ENCODE measurements around the gene CYP4F2. TPM values are rescaled to one million over a fixed set of nuclear protein-coding genes. Genes with fewer than 3 reads are reported as not detected.
"Not testable (repeated sequence)": the region's sequence is repeated elsewhere in the genome, so short reads cannot be mapped to it uniquely, and the experiment has no call there.

The CYP4F2 gene
- total RNA-seq, 1 experiment from 2014 or later = not detected

GRCh38 chr19:15862444-15862843 is 35.4 kb downstream of the CYP4F2 start:
- no peak overlapping the region for H3K4me3 ChIP-seq (ENCODE audit: low read length)
- H3K27me3 ChIP-seq (ENCODE audit: low read length) = no peaks in the 10 kb centered on the region
- H4K20me1 ChIP-seq (ENCODE audit: insufficient read depth, low read depth, low read length) = no peaks in the 10 kb centered on the region
- no peak for DNase-seq
- H3K4me2 ChIP-seq (ENCODE audit: low read depth, low read length, poor library complexity, severe bottlenecking) = no peak overlapping the region
- no peaks in the 10 kb centered on the region for H3K9me2 ChIP-seq (replicated peaks; ENCODE audit: insufficient read depth, low read length)
- H3K27ac ChIP-seq (ENCODE audit: low read length) = no peak overlapping the region
- no peak overlapping the region for H2AFZ ChIP-seq (ENCODE audit: low read length)
- H3K36me3 ChIP-seq (ENCODE audit: insufficient read depth, low read length) = no peaks in the 10 kb centered on the region
- H3K9me3 ChIP-seq (ENCODE audit: low read length) = no peaks in the 10 kb centered on the region
- no peaks in the 10 kb centered on the region for H3K79me2 ChIP-seq (ENCODE audit: low read length)
- H3K4me1 ChIP-seq (ENCODE audit: low read length) = no peaks in the 10 kb centered on the region
- no peak overlapping the region for H3K9ac ChIP-seq (ENCODE audit: low read length)

DNA sequence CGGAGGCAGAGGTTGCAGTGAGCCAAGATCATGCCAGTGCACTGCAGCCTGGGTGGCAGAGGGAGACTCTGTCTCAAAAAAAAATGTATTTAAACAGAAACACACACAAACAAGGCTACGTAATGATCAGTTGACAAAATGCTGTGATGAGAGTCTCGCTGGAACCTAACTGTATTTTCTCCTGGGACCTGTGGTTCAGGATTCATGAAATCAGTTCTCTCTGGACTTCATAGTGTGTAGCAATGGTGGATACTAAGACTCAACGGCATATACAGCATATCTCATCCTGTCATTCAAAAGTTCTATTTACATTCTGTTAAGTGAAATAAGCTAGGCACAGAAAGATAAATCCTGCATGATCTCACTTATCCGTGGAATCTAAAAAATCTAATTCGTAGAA is 37.4 kb downstream of the CYP4F2 start:
- H3K4me1 ChIP-seq (ENCODE audit: low read length) = no peaks in the 10 kb centered on the region
- no peak overlapping the region for H3K9ac ChIP-seq (ENCODE audit: low read length)
- H3K9me3 ChIP-seq (ENCODE audit: low read length) = no peaks in the 10 kb centered on the region
- H3K27ac ChIP-seq (ENCODE audit: low read length) = no peak overlapping the region
- H3K27me3 ChIP-seq (ENCODE audit: low read length) = no peaks in the 10 kb centered on the region
- no peak for DNase-seq
- H3K79me2 ChIP-seq (ENCODE audit: low read length) = no peaks in the 10 kb centered on the region
- H3K9me2 ChIP-seq (replicated peaks; ENCODE audit: insufficient read depth, low read length) = no peaks in the 10 kb centered on the region
- H3K36me3 ChIP-seq (ENCODE audit: insufficient read depth, low read length) = no peaks in the 10 kb centered on the region
- no peak overlapping the region for H3K4me3 ChIP-seq (ENCODE audit: low read length)
- no peak overlapping the region for H2AFZ ChIP-seq (ENCODE audit: low read length)
- H4K20me1 ChIP-seq (ENCODE audit: insufficient read depth, low read depth, low read length) = no peaks in the 10 kb centered on the region
- H3K4me2 ChIP-seq (ENCODE audit: low read depth, low read length, poor library complexity, severe bottlenecking) = no peak overlapping the region

- H3K36me3 ChIP-seq (ENCODE audit: insufficient read depth, low read length) = no peaks in the 10 kb centered on the region
- no peaks in the 10 kb centered on the region for H3K4me1 ChIP-seq (ENCODE audit: low read length)
- H3K9me2 ChIP-seq (replicated peaks; ENCODE audit: insufficient read depth, low read length) = no peaks in the 10 kb centered on the region
- no peaks in the 10 kb centered on the region for H4K20me1 ChIP-seq (ENCODE audit: insufficient read depth, low read depth, low read length)
- no peak overlapping the region for H3K4me3 ChIP-seq (ENCODE audit: low read length)
- H3K9me3 ChIP-seq (ENCODE audit: low read length) = no peaks in the 10 kb centered on the region
- DNase-seq = no peak
- H3K27me3 ChIP-seq (ENCODE audit: low read length) = no peaks in the 10 kb centered on the region
- H3K79me2 ChIP-seq (ENCODE audit: low read length) = no peaks in the 10 kb centered on the region
- no peak overlapping the region for H3K9ac ChIP-seq (ENCODE audit: low read length)
- no peak overlapping the region for H2AFZ ChIP-seq (ENCODE audit: low read length)
- H3K4me2 ChIP-seq (ENCODE audit: low read depth, low read length, poor library complexity, severe bottlenecking) = no peak overlapping the region
- no peak overlapping the region for H3K27ac ChIP-seq (ENCODE audit: low read length)
Observed at GRCh38 chr19:15859187-15859586, 38.7 kb downstream of the CYP4F2 start.

DNA sequence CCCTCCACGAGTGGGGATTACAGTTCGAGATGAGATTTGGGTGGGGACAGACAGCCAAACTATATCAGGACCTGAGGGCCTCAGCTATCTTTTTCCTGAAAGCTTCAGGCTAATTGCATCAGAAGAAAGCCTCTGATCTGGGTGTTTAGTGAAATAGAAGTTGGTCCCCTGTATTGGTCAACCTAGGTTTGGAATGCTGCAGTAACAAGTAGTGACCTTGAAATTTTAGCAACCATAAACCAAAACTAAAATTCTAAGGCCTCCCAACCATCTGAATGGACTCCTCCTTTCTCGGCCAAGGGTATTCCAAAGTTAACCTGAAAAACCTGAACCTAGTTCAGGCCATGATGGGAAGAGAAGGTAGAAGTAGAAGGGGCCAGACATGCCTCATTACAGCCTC is 47.5 kb downstream of the CYP4F2 start:
- H3K4me1 ChIP-seq (ENCODE audit: low read length) = no peaks in the 10 kb centered on the region
- no peaks in the 10 kb centered on the region for H3K9me2 ChIP-seq (replicated peaks; ENCODE audit: insufficient read depth, low read length)
- no peaks in the 10 kb centered on the region for H3K79me2 ChIP-seq (ENCODE audit: low read length)
- H3K9me3 ChIP-seq (ENCODE audit: low read length) = no peaks in the 10 kb centered on the region
- no peak for DNase-seq
- no peaks in the 10 kb centered on the region for H3K27me3 ChIP-seq (ENCODE audit: low read length)
- H3K9ac ChIP-seq (ENCODE audit: low read length) = no peak overlapping the region
- H3K36me3 ChIP-seq (ENCODE audit: insufficient read depth, low read length) = no peaks in the 10 kb centered on the region
- H3K4me2 ChIP-seq (ENCODE audit: low read depth, low read length, poor library complexity, severe bottlenecking) = no peak overlapping the region
- no peaks in the 10 kb centered on the region for H4K20me1 ChIP-seq (ENCODE audit: insufficient read depth, low read depth, low read length)
- H3K27ac ChIP-seq (ENCODE audit: low read length) = no peak overlapping the region
- H2AFZ ChIP-seq (ENCODE audit: low read length) = no peak overlapping the region
- no peak overlapping the region for H3K4me3 ChIP-seq (ENCODE audit: low read length)

GRCh38 chr19:15846923-15847322 is 51.0 kb downstream of the CYP4F2 start:
- Histone ChIP-seq H4K20me1 (ENCODE audit: insufficient read depth, low read depth, low read length) (no peaks in the 10 kb centered on the region), H3K27me3 (ENCODE audit: low read length) (no peaks in the 10 kb centered on the region), H2AFZ (ENCODE audit: low read length) (no peak overlapping the region), H3K9me3 (ENCODE audit: low read length) (no peaks in the 10 kb centered on the region), H3K79me2 (ENCODE audit: low read length) (no peaks in the 10 kb centered on the region), H3K4me2 (ENCODE audit: low read depth, low read length, poor library complexity, severe bottlenecking) (no peak overlapping the region), H3K36me3 (ENCODE audit: insufficient read depth, low read length) (no peaks in the 10 kb centered on the region), H3K9ac (ENCODE audit: low read length) (no peak overlapping the region), H3K4me3 (ENCODE audit: low read length) (no peak overlapping the region), H3K4me1 (ENCODE audit: low read length) (no peaks in the 10 kb centered on the region), H3K27ac (ENCODE audit: low read length) (no peak overlapping the region), H3K9me2 (replicated peaks; ENCODE audit: insufficient read depth, low read length) (no peaks in the 10 kb centered on the region)
- DNase-seq = no peak

DNA sequence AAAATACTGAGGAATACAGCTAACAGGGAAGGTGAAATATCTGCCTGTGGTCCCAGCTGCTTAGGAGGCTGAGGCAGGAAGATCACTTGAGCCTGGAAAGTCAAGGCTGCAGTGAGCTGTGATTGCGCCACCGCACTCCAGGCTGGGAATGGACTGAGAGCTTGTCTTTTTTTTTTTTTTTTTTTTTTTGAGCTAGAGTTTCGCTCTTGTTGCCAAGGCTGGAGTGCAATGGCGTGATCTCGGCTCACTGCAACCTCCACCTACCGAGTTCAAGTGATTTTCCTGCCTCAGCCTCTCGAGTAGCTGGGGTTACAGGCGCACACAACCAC is 54.0 kb downstream of the CYP4F2 start:
- not testable (repeated sequence) for H3K4me1 ChIP-seq (ENCODE audit: low read length); H3K36me3 ChIP-seq (ENCODE audit: insufficient read depth, low read length); H3K4me3 ChIP-seq (ENCODE audit: low read length); H3K27ac ChIP-seq (ENCODE audit: low read length); H3K9me2 ChIP-seq (replicated peaks; ENCODE audit: insufficient read depth, low read length); H2AFZ ChIP-seq (ENCODE audit: low read length); H4K20me1 ChIP-seq (ENCODE audit: insufficient read depth, low read depth, low read length); H3K27me3 ChIP-seq (ENCODE audit: low read length); H3K79me2 ChIP-seq (ENCODE audit: low read length); H3K9ac ChIP-seq (ENCODE audit: low read length); DNase-seq; H3K9me3 ChIP-seq (ENCODE audit: low read length); H3K4me2 ChIP-seq (ENCODE audit: low read depth, low read length, poor library complexity, severe bottlenecking)

DNA sequence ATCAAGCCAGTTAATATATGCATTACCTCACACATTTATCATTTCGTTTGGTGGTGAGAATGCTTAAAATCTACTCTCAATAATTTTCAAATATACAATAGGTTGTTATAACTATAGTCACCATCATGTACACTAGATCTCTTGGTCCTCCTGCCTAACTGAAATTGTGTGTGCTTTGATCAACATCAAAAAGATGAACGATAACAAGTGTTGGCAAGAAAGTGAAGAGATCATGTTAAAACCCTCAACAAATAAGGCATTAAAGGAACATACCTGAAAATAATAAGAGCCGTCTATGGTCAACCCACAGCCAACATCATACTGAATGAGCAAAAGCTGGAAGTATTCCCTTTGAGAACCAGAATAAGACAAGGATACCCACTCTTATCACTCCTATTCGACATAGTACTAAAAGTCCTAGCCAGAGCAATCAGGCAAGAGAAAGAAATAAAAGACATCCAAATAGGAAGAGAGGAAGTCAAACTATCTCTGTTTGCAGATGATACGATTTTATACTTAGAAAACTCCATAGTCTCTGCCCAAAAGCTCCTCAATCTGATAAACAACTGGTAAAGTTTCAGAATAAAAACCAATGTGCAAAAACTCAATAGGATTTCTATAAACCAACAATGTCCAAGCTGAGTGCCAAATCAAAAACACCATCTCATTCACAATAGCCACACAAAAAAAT is 54.5 kb downstream of the CYP4F2 start:
- no peak overlapping the region for H2AFZ ChIP-seq (ENCODE audit: low read length)
- no peaks in the 10 kb centered on the region for H3K27me3 ChIP-seq (ENCODE audit: low read length)
- H3K4me3 ChIP-seq (ENCODE audit: low read length) = no peak overlapping the region

GRCh38 chr19:15841875-15842569 is 55.9 kb downstream of the CYP4F2 start:
- no peaks in the 10 kb centered on the region for H4K20me1 ChIP-seq (ENCODE audit: insufficient read depth, low read depth, low read length)
- peaks cover 4% of the 10 kb centered on the region for H3K4me1 ChIP-seq (ENCODE audit: low read length)

More for the DNA sequence above, 54.5 kb downstream of the CYP4F2 start:
- H3K4me2 ChIP-seq (ENCODE audit: low read depth, low read length, poor library complexity, severe bottlenecking) = no peak overlapping the region
- DNase-seq = peak; percentile 32
- no peak overlapping the region for H3K27ac ChIP-seq (ENCODE audit: low read length)
- H3K36me3 ChIP-seq (ENCODE audit: insufficient read depth, low read length) = no peaks in the 10 kb centered on the region
- no peaks in the 10 kb centered on the region for H3K9me3 ChIP-seq (ENCODE audit: low read length)
- no peaks in the 10 kb centered on the region for H3K79me2 ChIP-seq (ENCODE audit: low read length)
- no peaks in the 10 kb centered on the region for H4K20me1 ChIP-seq (ENCODE audit: insufficient read depth, low read depth, low read length)
- H3K9me2 ChIP-seq (replicated peaks; ENCODE audit: insufficient read depth, low read length) = no peaks in the 10 kb centered on the region
- H3K4me1 ChIP-seq (ENCODE audit: low read length) = no peaks in the 10 kb centered on the region
- no peak overlapping the region for H3K9ac ChIP-seq (ENCODE audit: low read length)

More at GRCh38 chr19:15841875-15842569, 55.9 kb downstream of the CYP4F2 start:
- Histone ChIP-seq H3K79me2 (ENCODE audit: low read length) (no peaks in the 10 kb centered on the region), H3K4me3 (ENCODE audit: low read length) (no peak overlapping the region), H3K9ac (ENCODE audit: low read length) (no peak overlapping the region), H3K9me3 (ENCODE audit: low read length) (no peaks in the 10 kb centered on the region), H3K36me3 (ENCODE audit: insufficient read depth, low read length) (no peaks in the 10 kb centered on the region), H3K9me2 (replicated peaks; ENCODE audit: insufficient read depth, low read length) (no peaks in the 10 kb centered on the region), H2AFZ (ENCODE audit: low read length) (no peak overlapping the region), H3K27ac (ENCODE audit: low read length) (no peak overlapping the region), H3K27me3 (ENCODE audit: low read length) (no peaks in the 10 kb centered on the region), H3K4me2 (ENCODE audit: low read depth, low read length, poor library complexity, severe bottlenecking) (no peak overlapping the region)
- DNase-seq = peak; percentile 48
